Activated naive CD8-positive, alpha-beta T cell (primary cell): ENCODE results near the gene NCKAP5L.

Experiments used
- H3K27ac Mint-ChIP-seq: one replicate; pipeline ENCODE4 v1.8.0; 2021; ENCODE audit warnings: mixed read lengths
- H3K27me3 Mint-ChIP-seq: one replicate; pipeline ENCODE4 v1.8.0; 2021; ENCODE audit warnings: mixed read lengths
- H3K36me3 Mint-ChIP-seq: one replicate; pipeline ENCODE4 v1.8.0; 2021; ENCODE audit warnings: mixed read lengths
- H3K4me1 Mint-ChIP-seq: one replicate; pipeline ENCODE4 v1.8.0; 2021; ENCODE audit warnings: low read depth, mixed read lengths
- H3K4me3 Mint-ChIP-seq: one replicate; pipeline ENCODE4 v1.8.0; 2021; ENCODE audit warnings: mild to moderate bottlenecking, mixed read lengths
- H3K9me3 Mint-ChIP-seq: one replicate; pipeline ENCODE4 v1.8.0; 2021; ENCODE audit warnings: low read depth, mixed read lengths

NCKAP5L gene

DNA sequence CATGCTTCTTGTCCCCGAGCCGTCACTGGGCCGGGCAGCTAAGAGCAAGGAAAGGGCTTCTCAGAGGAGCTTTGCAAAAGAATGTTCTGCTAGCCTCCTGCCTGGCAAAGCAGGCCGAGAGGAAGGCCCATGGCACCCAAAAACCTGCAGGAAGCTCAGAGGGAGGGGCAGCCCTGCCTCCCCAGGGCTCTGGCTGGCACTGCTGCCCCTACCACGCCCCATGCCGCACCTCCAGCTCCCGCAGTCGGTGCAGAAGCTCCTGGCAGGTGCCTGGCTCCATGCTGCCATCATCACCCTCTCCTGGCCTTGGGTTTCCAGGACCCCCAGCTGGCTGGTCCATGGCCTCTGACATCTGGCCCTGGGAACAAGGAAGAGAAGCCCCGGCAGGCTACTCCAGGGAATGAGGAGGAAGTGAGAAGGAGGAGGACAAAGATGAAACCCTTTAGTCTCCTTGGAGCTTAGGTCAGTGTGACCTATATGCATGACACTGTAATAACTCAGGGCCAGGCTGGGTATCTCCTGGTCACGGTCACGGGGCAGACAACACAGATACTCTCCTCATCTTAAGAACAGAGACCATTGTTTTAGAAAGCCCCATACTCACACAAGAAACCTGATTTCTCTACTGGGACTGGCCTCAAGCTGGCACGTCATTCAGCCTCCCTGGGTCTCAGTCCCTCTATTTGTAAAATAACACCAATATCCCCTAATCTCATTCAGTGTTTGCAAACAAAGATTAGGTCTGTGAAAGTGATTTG, 24.3 kb downstream of the NCKAP5L start:
- H3K4me3 Mint-ChIP-seq = no peak overlapping the region
- no peak overlapping the region for H3K27ac Mint-ChIP-seq
- H3K9me3 Mint-ChIP-seq = no peaks in the 10 kb centered on the region
- H3K27me3 Mint-ChIP-seq = no peaks in the 10 kb centered on the region
- H3K4me1 Mint-ChIP-seq = no peaks in the 10 kb centered on the region
- H3K36me3 Mint-ChIP-seq = peaks cover 3% of the 10 kb centered on the region

DNA sequence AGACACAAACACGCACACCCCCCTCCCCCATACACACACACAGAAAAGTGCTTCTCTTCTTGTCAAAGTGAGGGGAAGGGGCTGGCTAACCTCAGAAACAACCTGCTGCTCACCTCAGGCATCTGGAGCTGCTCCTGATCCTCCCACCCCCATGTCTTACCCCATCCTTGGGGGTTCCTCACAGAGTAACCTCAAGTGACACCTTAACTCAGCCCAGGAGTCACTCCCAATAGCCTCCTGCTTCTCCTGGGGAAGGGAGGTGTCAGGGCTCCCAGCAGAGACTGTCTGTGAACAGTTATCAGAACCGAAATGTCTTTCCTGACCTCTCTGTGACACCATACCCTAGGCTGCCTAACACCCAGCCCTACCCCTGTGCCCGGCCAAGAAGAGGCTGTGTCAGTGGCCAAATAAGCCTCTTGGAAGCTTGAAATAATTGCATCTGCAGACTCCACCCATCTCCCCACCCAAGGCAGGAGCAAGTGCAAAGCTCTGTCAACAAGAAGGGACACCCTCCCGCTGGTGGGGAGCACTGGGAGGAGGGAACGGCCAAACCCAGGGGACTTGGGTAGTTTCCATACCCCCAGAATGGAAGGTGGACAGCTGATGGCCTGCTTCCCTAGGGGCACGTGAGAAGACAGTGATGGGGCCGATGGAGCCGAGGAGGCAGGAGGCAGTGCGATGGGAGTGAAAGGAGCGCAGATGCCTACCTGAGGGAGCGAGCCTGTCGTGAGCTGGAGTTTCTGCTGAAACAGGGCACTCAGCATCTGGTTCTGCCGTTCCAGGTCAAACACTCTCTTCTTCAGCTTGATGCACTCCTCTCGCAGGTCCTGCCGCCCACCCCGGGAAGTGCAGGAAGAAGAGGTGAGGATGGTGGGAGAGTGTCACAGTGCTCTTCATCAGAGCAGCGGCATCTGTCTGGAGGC, 26.8 kb downstream of the NCKAP5L start:
- H3K36me3 Mint-ChIP-seq = peaks cover 3% of the 10 kb centered on the region
- H3K9me3 Mint-ChIP-seq = no peaks in the 10 kb centered on the region
- no peaks in the 10 kb centered on the region for H3K4me1 Mint-ChIP-seq
- no peak overlapping the region for H3K27ac Mint-ChIP-seq
- no peaks in the 10 kb centered on the region for H3K27me3 Mint-ChIP-seq
- H3K4me3 Mint-ChIP-seq = no peak overlapping the region

DNA sequence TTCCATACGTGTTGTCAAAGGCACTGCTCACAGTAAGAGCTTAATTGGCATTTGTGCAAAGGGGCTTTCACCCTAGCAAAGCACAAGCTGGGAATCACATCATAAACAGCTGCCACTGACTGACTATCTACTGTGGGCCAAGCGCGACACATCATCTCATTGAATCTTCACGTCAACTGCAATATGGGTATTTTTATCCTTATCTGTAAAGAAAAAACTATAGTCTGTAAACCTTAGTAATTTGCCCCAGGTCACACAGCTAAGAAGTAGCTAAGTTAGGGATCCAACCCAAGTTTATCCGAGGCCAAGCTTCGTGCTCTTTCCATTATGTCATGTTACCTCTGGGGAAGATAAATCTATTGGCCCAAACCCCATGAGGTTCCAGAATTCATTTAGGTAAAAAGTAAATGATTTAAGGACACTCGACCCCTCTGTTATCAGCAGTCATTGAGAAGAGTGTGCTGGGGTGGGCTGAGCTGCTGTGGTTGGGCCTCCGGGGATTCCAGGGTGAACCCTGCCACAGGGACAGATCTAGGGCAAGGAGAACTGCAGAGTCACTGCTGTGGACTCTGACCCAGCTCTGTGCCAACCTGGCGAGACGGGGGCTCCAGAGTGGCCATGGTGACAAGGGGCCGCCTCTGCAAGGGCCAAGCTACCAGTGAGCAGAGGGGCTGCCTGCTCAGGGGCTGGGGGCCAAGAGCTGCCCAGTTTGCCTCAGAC, 27.6 kb downstream of the NCKAP5L start:
- peaks cover 3% of the 10 kb centered on the region for H3K36me3 Mint-ChIP-seq
- H3K4me3 Mint-ChIP-seq = no peak overlapping the region

GRCh38 chr12:49798934-49799333, 29.3 kb downstream of the NCKAP5L start:
- no peak overlapping the region for H3K27ac Mint-ChIP-seq
- no peaks in the 10 kb centered on the region for H3K9me3 Mint-ChIP-seq
- H3K36me3 Mint-ChIP-seq = peaks cover 3% of the 10 kb centered on the region
- H3K4me1 Mint-ChIP-seq = no peaks in the 10 kb centered on the region
- H3K4me3 Mint-ChIP-seq = no peak overlapping the region
- H3K27me3 Mint-ChIP-seq = no peaks in the 10 kb centered on the region

More for the DNA sequence above, 27.6 kb downstream of the NCKAP5L start:
- Mint-ChIP-seq H3K4me1 (no peaks in the 10 kb centered on the region), H3K27me3 (no peaks in the 10 kb centered on the region), H3K9me3 (no peaks in the 10 kb centered on the region), H3K27ac (no peak overlapping the region)

GRCh38 chr12:49798248-49798647, 30.0 kb downstream of the NCKAP5L start:
- Mint-ChIP-seq H3K9me3 (no peaks in the 10 kb centered on the region), H3K27ac (no peak overlapping the region), H3K27me3 (no peaks in the 10 kb centered on the region), H3K36me3 (peaks cover 3% of the 10 kb centered on the region), H3K4me3 (no peak overlapping the region), H3K4me1 (no peaks in the 10 kb centered on the region)

DNA sequence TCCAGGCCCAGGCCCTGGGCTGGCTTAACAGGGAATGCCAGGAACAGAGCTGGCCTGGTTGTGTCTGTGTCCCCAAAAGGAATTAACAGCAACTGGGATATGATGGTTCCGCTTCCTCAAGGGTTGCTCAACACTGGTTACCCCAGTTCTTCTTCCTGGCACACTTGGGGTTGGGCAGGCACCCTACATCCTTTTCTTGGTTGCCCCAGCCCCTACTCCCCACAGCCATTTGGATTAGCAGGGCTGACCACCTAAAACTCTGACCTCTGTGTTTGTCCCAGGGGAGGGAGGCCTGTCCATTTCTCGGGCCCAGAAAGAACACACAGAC, 30.8 kb downstream of the NCKAP5L start:
- Mint-ChIP-seq H3K4me3 (no peak overlapping the region), H3K36me3 (peaks cover 3% of the 10 kb centered on the region), H3K27ac (no peak overlapping the region), H3K9me3 (no peaks in the 10 kb centered on the region), H3K27me3 (no peaks in the 10 kb centered on the region), H3K4me1 (no peaks in the 10 kb centered on the region)

GRCh38 chr12:49796606-49797448, 31.4 kb downstream of the NCKAP5L start:
- H3K4me1 Mint-ChIP-seq = no peaks in the 10 kb centered on the region
- peaks cover 3% of the 10 kb centered on the region for H3K36me3 Mint-ChIP-seq
- H3K9me3 Mint-ChIP-seq = no peaks in the 10 kb centered on the region
- no peaks in the 10 kb centered on the region for H3K27me3 Mint-ChIP-seq
- no peak overlapping the region for H3K4me3 Mint-ChIP-seq
- H3K27ac Mint-ChIP-seq = no peak overlapping the region

DNA sequence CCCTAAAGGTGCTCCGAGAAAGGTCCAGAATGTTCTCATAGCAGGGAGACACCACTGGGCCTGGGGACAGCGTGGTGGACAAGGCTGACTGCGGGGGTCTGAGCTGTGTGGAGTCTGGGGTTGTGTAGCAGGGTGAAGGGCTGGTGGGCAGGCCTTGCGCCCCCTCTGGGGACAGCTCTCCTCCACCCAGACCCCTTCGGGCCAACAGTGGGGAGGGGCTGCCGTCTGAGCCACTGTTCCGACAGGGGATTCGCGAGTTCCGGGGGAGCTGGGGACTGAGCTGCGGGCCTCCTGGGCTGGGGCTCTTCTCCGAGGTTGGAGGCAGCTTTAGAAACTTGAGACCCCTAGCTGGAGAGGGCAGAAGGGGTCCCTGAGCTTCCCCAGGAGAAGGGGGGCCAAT, 32.1 kb downstream of the NCKAP5L start:
- Mint-ChIP-seq H3K27me3 (no peaks in the 10 kb centered on the region), H3K9me3 (no peaks in the 10 kb centered on the region), H3K4me3 (no peak overlapping the region), H3K4me1 (no peaks in the 10 kb centered on the region), H3K36me3 (peaks cover 3% of the 10 kb centered on the region), H3K27ac (no peak overlapping the region)

DNA sequence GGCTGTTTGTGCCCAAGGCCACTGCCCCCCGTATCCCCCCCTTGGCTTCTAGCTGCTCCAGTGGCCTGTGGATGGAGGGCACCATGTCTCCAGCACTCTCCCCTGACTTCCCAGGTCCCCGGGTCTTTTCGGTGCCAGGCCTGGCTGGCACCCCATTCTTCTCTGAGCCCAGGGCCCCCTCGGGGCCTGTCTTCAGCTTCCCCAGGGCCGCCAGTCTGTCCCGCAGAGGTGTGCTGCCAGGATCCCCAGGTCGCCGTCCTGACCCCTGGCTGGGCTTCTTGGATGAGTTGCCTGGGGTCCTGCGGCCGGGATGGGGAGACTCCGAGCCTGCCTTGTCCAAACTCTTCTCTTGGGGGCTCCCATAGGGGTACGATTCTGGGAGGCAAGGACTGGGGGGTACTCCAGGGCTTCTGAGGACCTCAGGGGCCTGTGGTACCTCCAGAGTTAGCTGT, 32.5 kb downstream of the NCKAP5L start:
- Mint-ChIP-seq H3K27me3 (no peaks in the 10 kb centered on the region), H3K27ac (no peak overlapping the region), H3K36me3 (peaks cover 3% of the 10 kb centered on the region), H3K9me3 (no peaks in the 10 kb centered on the region), H3K4me3 (no peak overlapping the region), H3K4me1 (no peaks in the 10 kb centered on the region)

DNA sequence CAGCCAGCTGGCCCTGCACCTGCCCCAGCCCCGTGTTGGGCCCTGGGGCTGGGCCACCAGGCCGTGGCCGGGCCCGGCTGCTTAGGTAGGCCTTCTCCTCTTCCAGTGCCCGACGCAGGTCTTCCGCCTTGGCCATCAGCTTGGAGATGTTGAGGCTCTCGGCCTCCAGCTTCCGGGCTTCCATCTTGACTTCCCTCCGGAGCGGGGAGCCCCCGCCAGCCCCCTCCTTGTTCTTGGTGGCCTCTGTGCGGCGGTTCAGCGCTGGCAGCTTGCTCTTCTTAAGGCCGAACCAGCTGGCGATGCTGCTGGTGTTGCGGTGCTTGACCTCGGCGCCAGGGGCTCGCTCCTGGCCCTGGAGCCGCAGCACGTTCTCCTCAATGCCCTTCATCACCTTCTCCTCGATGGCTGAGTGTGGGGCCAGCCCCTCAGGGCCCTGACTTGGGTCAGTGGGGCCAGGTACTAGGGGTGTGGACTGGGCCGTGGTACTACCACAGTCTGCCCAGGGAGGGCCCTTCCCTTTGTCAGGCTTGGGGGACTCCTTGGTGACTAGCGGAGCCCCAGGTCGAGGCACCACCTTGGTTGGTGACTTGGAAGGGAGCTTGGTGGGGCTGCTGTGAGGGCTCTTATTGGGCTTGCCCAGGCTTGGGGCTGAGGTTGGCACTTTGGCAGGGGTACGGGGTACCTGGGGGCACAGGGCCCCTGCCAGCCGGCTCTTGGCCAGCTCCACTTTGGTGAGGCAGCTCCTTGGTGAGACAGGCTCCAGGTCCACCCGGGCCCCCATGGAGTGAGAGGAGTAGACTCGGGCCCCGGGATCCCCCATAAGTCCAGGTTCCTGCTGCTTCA, 33.2 kb downstream of the NCKAP5L start:
- H3K36me3 Mint-ChIP-seq = peaks cover under 1% of the 10 kb centered on the region

DNA sequence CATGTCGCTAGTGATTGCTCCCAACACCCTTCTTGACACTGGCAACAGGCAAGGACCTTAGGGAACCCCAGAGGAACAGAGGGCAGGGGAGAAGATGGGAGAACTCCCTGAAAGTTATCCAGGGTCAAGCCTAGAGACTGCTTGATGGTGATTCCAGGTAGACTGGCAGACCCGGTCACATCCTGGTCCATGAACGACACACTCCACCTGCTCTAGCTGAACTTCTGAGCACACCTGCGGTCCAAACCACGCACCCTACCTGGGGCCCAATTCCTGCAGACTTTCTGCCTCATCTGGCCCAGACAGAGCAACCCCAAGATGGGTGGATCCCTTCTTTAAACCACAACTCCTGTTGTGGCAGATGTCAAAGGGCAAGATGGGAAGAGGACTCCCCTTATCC, 34.2 kb downstream of the NCKAP5L start:
- H3K36me3 Mint-ChIP-seq = no peaks in the 10 kb centered on the region
- H3K4me3 Mint-ChIP-seq = no peak overlapping the region
- no peaks in the 10 kb centered on the region for H3K9me3 Mint-ChIP-seq
- H3K27ac Mint-ChIP-seq = no peak overlapping the region
- H3K27me3 Mint-ChIP-seq = no peaks in the 10 kb centered on the region
- no peaks in the 10 kb centered on the region for H3K4me1 Mint-ChIP-seq

More for the DNA sequence above, 33.2 kb downstream of the NCKAP5L start:
- Mint-ChIP-seq H3K27me3 (no peaks in the 10 kb centered on the region), H3K4me1 (no peaks in the 10 kb centered on the region), H3K4me3 (no peak overlapping the region), H3K27ac (no peak overlapping the region), H3K9me3 (no peaks in the 10 kb centered on the region)

DNA sequence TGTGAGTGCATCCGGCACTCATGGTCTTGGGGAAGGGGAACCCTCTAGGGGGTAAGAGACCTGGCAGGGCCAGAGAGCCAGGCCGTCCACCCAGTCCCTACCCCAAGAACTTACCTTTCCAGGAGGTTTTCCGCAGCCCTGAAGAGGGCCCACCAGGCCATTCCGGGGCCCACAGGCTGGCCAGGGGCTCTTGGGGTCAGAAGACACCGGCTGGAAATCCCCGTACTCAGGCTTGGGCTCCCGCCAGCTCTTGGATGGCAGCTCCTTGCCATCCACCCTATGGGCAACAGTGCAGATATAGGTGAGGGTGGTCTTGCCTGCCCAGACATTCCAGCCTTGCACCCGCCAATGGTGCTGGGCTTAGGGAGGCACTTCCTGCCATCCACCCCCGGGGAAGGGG, 34.6 kb downstream of the NCKAP5L start:
- no peaks in the 10 kb centered on the region for H3K4me1 Mint-ChIP-seq
- H3K4me3 Mint-ChIP-seq = no peak overlapping the region
- H3K9me3 Mint-ChIP-seq = no peaks in the 10 kb centered on the region
- no peak overlapping the region for H3K27ac Mint-ChIP-seq
- no peaks in the 10 kb centered on the region for H3K27me3 Mint-ChIP-seq
- no peaks in the 10 kb centered on the region for H3K36me3 Mint-ChIP-seq

- Mint-ChIP-seq H3K27ac (no peak overlapping the region), H3K27me3 (no peaks in the 10 kb centered on the region), H3K4me1 (no peaks in the 10 kb centered on the region), H3K4me3 (no peak overlapping the region), H3K36me3 (no peaks in the 10 kb centered on the region), H3K9me3 (no peaks in the 10 kb centered on the region)
Observed at GRCh38 chr12:49792976-49793580, 35.1 kb downstream of the NCKAP5L start.
